H1 (cell line): ENCODE data around the gene CHD9. TPM values are rescaled to one million over a fixed set of nuclear protein-coding genes. Genes with fewer than 3 reads are reported as not detected.

Source experiments
- CEBPB ChIP-seq: IDR thresholded peaks from 2 replicates; pipeline ENCODE4 v1.6.1; 2012; ENCODE audit warnings: low read depth, low read length
- CREB1 ChIP-seq: IDR thresholded peaks from 2 replicates; pipeline ENCODE4 v1.6.1; 2012; ENCODE audit warnings: inconsistent platforms
- EZH2 ChIP-seq: fragments of 200-600 bp; sonication (generic); IDR thresholded peaks from 2 replicates; pipeline ENCODE4 v1.7.1; 2012; ENCODE audit warnings: low read depth, mild to moderate bottlenecking, moderate library complexity, low read length, inconsistent platforms; ENCODE audit not compliant: severe bottlenecking
- FOSL1 ChIP-seq: IDR thresholded peaks from 2 replicates; pipeline ENCODE4 v1.6.1; 2011; ENCODE audit warnings: mild to moderate bottlenecking, low read depth, low read length, moderate library complexity; ENCODE audit not compliant: insufficient read depth
- polyA plus RNA-seq, 7 experiments: library from polyadenylated mRNA; depleted of rRNA in 3 of 7; stranded (reverse) in 5 of 7; unstranded in 2 of 7; fragments of >200 nt in 5 of 7; fragments of 200-250 nt in 2 of 7; gene quantifications; 1 replicate in 5 of 7; 2 replicates in 1 of 7; 4 replicates in 1 of 7; pipeline versions ENCODE4 v1.2.1 to v1.2.3, GENCODE V29; 2011 to 2013; ENCODE audit warnings: missing spikeins in 2 of 7, mixed read lengths in 2 of 7
- total RNA-seq: library from RNA; stranded (reverse); fragmentation: NEBNext Ultra II Directional; extraction: Animal tissue kit (Norgen Biotek cat#: 25700); gene quantifications from 2 replicates; pipeline ENCODE4 v1.2.1, GENCODE V29; 2021

Gene CHD9
- total and polyA plus RNA-seq, 2 of the 8 experiments (the other 6 are each of a cell fraction or from before 2014, with no cell fraction given), result 9.9 to 32.4 TPM

- TF ChIP-seq EZH2 (no peak), FOSL1 (no peak), CEBPB (no peak), CREB1 (no peak)
Observed at GRCh38 chr16:53081032-53081424, 26.2 kb downstream of the CHD9 start (continued).
